ENCODE measurements around the gene CHRNB4.

CHRNB4 gene

DNA sequence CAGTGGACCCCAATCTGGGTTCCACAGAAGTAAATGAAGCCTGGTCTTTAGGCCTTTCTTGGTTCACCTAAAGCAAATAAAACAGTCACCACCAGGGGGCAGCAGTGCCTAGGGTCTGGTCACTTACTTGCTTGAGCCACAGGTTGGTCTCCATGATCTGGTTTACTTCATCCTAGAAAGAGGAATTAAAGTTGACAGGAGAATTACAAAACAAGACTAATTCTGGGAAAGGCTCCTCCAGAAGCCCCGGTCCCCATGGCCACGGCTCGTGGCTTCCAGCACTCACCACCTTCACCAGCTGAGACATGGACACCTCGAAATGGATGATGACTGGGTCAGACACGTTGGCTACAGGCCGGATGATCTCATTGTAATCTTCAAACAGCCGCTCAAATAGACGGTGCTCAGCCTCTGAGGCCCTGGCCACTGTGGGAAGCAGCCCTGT is 22.5 kb downstream of the CHRNB4 start:
- TF ChIP-seq, protein P1, sequence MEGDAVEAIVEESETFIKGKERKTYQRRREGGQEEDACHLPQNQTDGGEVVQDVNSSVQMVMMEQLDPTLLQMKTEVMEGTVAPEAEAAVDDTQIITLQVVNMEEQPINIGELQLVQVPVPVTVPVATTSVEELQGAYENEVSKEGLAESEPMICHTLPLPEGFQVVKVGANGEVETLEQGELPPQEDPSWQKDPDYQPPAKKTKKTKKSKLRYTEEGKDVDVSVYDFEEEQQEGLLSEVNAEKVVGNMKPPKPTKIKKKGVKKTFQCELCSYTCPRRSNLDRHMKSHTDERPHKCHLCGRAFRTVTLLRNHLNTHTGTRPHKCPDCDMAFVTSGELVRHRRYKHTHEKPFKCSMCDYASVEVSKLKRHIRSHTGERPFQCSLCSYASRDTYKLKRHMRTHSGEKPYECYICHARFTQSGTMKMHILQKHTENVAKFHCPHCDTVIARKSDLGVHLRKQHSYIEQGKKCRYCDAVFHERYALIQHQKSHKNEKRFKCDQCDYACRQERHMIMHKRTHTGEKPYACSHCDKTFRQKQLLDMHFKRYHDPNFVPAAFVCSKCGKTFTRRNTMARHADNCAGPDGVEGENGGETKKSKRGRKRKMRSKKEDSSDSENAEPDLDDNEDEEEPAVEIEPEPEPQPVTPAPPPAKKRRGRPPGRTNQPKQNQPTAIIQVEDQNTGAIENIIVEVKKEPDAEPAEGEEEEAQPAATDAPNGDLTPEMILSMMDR (IDR thresholded peaks at IDR 0.05; ENCODE audit: unreplicated experiment in 3 of 3), result peak; percentile 84 to 87 (median 86)
- Mint-ChIP-seq H3K4me1 (peaks cover 16% of the 10 kb centered on the region), H3K27me3 (ENCODE audit: low read depth) (peaks cover 61% of the 10 kb centered on the region), H3K36me3 (ENCODE audit: low read depth) (no peaks in the 10 kb centered on the region), H3K27ac (peak overlapping the region in 1 of 3 experiments; percentile 11), H3K4me3 (peak overlapping the region; percentile 71 to 80 (median 77)), H3K9me3 (no peaks in the 10 kb centered on the region)

DNA sequence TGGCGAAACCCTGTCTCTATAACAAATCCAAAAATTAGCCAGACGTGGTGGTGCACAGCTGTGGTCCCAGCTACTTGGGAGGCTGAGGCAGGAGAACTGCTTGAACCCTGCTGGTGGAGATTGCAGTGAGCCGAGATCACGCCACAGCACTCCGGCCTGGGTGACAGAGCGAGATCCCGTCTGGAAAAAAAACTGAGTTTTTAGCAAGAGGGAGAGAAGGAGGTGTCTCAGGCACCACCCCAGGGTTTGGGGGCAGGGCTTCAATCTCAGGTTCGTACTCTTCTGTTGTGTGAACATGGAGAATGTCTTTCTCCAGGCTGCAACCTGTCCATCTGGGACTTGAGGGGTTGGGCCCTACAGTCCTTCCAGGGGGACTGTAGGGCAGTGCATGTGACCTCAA is 22.9 kb downstream of the CHRNB4 start:
- Mint-ChIP-seq H3K4me1 (peaks cover 16% of the 10 kb centered on the region), H3K9me3 (no peaks in the 10 kb centered on the region), H3K36me3 (ENCODE audit: low read depth) (no peaks in the 10 kb centered on the region), H3K27me3 (ENCODE audit: low read depth) (peaks cover 57% of the 10 kb centered on the region), H3K27ac (no peak overlapping the region), H3K4me3 (no peak overlapping the region)
- TF ChIP-seq, protein P1 (IDR thresholded peaks at IDR 0.05; ENCODE audit: unreplicated experiment in 3 of 3), result no peak

DNA sequence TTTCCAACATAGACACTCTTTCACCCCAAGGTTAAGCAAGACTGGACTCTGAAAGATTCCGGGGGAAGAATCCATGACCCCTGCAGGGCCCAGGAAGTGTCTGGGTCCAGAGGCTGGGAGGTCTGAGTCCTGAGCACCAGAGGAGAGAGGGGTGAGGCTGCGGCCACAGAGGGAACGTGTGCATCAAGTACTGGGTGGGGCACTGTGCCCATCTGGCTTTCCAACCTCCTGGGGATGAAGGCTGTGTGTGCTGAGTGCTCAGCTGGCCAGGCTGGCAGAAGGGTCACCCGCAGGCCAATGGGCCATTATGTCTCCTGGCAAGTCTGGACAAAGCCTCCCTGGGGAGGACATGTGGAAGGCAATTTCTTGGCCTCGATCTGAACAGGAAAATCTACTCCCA is 23.5 kb downstream of the CHRNB4 start:
- no peaks in the 10 kb centered on the region for H3K9me3 Mint-ChIP-seq
- H3K4me1 Mint-ChIP-seq, result peaks cover 16% of the 10 kb centered on the region
- H3K36me3 Mint-ChIP-seq (ENCODE audit: low read depth), result no peaks in the 10 kb centered on the region

DNA sequence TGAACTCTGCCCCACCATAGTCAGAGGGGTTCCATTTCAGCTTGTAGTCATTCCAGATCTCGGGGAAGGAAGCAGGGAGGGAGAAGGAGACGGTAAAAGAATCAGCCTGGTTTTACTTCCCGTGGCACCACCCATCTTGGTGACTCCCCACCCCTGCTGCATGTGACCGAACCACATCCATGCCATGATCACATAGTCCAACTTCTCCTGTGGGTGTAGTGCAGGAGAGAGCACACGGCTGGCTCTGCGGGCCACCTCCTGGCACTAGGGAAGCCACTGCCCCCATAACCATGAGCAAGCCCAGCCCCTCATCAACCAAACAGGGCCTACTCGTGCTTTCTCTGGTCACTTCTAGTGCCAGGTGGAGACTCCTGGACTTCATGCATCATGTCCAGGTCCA is 23.9 kb downstream of the CHRNB4 start:
- H3K4me3 Mint-ChIP-seq, result no peak overlapping the region
- no peaks in the 10 kb centered on the region for H3K36me3 Mint-ChIP-seq (ENCODE audit: low read depth)
- H3K9me3 Mint-ChIP-seq, result no peaks in the 10 kb centered on the region
- TF ChIP-seq, protein P1 (IDR thresholded peaks at IDR 0.05; ENCODE audit: unreplicated experiment in 3 of 3), result no peak
- H3K27me3 Mint-ChIP-seq (ENCODE audit: low read depth), result peaks cover 47% of the 10 kb centered on the region
- H3K27ac Mint-ChIP-seq, result no peak overlapping the region
- H3K4me1 Mint-ChIP-seq, result peaks cover 16% of the 10 kb centered on the region

More for the DNA sequence above, 23.5 kb downstream of the CHRNB4 start:
- Mint-ChIP-seq H3K4me3 (no peak overlapping the region), H3K27me3 (ENCODE audit: low read depth) (peaks cover 51% of the 10 kb centered on the region), H3K27ac (no peak overlapping the region)
- TF ChIP-seq, protein P1 (IDR thresholded peaks at IDR 0.05; ENCODE audit: unreplicated experiment in 3 of 3), result no peak

DNA sequence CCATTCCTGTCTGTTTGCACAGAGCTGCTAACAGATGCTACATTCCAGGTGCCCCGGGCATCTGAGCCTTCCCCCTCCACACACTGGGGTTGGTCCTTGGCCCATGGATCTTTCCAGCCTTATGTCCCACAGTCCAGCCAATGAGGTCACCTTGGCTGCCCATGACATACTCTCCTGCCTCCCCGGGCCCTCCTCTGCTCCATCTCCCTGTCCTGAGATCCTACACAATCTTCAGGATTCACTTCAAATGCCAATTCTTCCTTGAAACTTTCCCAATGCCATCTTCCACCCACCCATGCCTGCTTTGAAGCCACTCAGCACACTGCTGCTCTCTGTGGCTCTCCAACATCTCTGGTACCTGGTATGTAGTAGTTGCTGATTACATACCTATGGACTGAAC is 24.5 kb downstream of the CHRNB4 start:
- H3K36me3 Mint-ChIP-seq (ENCODE audit: low read depth), result no peaks in the 10 kb centered on the region
- TF ChIP-seq, protein P1 (IDR thresholded peaks at IDR 0.05; ENCODE audit: unreplicated experiment in 3 of 3), result no peak
- H3K4me3 Mint-ChIP-seq, result no peak overlapping the region
- H3K4me1 Mint-ChIP-seq, result peaks cover 16% of the 10 kb centered on the region
- no peaks in the 10 kb centered on the region for H3K9me3 Mint-ChIP-seq
- H3K27ac Mint-ChIP-seq, result no peak overlapping the region
- peaks cover 41% of the 10 kb centered on the region for H3K27me3 Mint-ChIP-seq (ENCODE audit: low read depth)

DNA sequence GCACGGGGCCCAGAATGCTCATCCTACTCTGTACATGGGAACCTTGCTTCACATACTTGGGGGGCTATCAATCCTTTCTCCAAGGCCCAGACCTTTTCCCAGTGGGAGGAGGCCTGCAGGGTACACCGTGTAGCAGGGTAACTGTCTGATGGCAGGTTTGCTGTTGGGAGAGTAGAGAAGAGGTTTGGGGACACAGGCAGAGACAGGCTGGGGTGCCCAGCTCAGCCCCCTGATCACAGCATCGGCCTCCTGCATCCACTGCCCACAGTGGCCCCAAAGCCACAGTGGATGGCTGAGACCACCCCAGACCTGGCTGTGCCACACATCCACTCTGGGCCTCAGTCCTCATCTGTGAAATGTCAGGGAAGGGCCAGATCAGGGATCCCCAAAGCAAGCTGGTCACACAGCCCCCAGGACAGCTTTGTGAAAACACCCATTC is 25.8 kb downstream of the CHRNB4 start:
- H3K36me3 Mint-ChIP-seq (ENCODE audit: low read depth), result no peaks in the 10 kb centered on the region
- no peak overlapping the region for H3K4me3 Mint-ChIP-seq
- H3K4me1 Mint-ChIP-seq, result peaks cover 16% of the 10 kb centered on the region
- H3K27ac Mint-ChIP-seq, result no peak overlapping the region
- TF ChIP-seq, protein P1 (IDR thresholded peaks at IDR 0.05; ENCODE audit: unreplicated experiment in 3 of 3), result no peak
- peaks cover 1% of the 10 kb centered on the region for H3K9me3 Mint-ChIP-seq
- peaks cover 35% of the 10 kb centered on the region for H3K27me3 Mint-ChIP-seq (ENCODE audit: low read depth)

All from nephron (organoid).